C4-2B (cell line): ENCODE results near the gene RNU6-9.
A peak's percentile ranks its signal among the peaks of the same experiment; 100 is the strongest.

Source experiments
- H3K27ac ChIP-seq: fragments of 450-650 bp; 2 replicates; pipeline ENCODE4 v1.5.1; 2017
- ZFX ChIP-seq: fragments of 450-650 bp; IDR thresholded peaks from 2 replicates; pipeline ENCODE4 v1.6.1; 2017
- TF ChIP-seq, protein P1 (sequence below): fragments of 450-650 bp; conservative IDR thresholded peaks from 2 replicates; pipeline ENCODE4 v1.5.1; 2017; ENCODE audit warnings: mild to moderate bottlenecking

The RNU6-9 gene

DNA sequence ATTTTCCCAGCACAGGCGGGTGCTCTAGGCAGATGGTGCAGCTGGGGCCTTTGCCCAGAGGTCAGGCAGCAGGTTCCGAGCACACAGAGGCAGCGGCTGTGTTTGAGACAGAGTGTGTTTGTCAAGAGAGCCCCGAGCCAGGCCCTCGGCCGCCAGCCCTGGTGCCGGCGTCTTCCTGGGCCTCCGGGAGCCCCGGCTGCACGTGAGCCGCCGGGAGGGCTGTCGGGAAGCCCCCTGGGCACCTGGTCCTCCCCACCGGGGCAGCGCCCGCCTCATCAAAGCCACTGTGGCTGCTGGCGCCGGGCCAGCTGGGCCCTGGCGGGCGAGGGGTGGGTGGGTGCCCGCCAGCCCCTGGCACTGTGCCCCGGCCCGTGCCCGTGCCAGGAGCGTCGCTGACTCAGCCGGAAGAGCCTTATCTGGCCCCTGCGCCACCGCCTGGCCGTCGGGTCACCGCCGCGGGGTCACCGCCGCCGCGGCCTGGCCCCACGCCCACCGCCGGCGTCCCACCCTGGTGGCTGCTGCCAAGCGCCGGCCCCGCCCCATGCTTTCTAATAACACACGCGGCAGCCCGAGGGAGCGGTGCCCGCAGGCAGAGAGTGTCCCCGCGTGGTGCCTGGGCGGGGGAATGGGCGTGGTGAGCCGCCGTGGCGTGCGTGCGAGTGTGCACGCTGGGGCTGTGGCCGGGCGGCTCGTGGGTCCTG, 47.5 kb downstream of the RNU6-9 start:
- H3K27ac ChIP-seq, result peak overlapping the region; percentile 76
- no peak; the same call in 1 of the 2 replicates for TF ChIP-seq ZFX
- TF ChIP-seq, protein P1, sequence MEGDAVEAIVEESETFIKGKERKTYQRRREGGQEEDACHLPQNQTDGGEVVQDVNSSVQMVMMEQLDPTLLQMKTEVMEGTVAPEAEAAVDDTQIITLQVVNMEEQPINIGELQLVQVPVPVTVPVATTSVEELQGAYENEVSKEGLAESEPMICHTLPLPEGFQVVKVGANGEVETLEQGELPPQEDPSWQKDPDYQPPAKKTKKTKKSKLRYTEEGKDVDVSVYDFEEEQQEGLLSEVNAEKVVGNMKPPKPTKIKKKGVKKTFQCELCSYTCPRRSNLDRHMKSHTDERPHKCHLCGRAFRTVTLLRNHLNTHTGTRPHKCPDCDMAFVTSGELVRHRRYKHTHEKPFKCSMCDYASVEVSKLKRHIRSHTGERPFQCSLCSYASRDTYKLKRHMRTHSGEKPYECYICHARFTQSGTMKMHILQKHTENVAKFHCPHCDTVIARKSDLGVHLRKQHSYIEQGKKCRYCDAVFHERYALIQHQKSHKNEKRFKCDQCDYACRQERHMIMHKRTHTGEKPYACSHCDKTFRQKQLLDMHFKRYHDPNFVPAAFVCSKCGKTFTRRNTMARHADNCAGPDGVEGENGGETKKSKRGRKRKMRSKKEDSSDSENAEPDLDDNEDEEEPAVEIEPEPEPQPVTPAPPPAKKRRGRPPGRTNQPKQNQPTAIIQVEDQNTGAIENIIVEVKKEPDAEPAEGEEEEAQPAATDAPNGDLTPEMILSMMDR, result no peak

DNA sequence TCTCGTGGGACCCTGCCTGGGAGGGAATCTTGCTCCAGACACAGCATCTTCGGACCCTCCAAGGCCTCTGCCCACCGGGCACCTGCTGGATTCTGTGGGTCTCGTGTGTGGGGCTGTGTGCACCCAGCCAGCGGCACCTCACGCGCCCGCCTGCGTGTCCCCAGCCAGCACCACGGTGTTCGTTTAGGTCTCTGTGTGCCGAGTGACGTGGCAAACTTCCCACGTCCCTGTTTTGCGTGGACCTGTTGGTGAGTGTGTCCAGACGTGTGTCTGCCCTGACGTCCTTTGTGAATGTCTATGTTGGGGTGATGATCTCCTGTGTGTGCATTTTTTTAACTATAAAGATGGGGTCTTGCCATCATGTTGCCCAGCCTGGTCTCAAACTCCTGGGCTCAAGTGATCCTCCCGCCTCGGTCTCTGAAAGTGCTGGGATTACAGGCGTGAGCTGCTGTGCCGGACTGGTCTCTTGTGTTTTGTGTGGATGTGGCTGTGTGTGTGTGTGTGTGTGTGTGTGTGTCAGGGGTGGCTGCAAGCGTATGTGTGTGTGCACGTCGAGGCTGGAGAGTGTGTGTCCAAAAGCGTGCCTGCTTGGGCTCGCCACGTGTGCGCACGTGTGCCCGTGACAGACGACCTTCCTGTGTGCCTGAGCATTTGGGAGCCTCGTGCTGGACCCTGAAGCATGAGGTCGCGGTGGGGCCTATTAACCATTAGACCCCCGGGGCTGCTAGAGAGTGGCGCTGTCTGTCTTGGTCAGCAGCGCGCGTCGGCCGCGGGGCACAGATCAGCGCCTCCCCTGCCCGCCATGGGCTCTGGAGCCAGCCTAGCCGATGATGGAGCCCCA, 48.2 kb downstream of the RNU6-9 start:
- no peak for TF ChIP-seq ZFX
- TF ChIP-seq, protein P1, result no peak
- H3K27ac ChIP-seq, result peak overlapping the region; percentile 76

DNA sequence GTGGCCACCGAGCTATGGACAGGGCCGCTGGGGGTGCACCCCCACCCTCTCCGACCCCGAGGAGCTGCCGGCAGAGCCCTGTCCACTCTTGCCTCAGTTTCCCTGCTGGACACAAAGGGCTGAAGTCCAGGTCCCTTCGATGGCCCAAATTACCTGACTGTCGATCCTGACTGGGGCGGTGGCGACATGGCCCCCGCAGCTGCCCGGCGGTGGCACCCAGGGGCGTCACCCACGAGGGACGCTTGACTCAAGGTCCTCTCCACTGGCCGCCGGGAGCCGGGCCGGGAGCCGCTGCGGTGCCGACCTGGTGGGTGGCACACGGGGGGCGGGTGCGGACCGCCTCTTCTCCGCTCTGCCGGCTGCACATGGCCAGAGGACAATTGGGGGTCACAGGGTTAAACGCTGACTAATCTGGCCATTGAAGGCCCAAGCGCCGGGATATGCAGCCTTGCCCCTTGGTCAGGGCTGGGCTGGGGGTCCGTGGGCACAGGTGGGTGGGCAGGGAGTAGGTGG, 48.9 kb downstream of the RNU6-9 start:
- no peak overlapping the region for H3K27ac ChIP-seq

More for the DNA sequence above, 48.9 kb downstream of the RNU6-9 start:
- TF ChIP-seq, protein P1, result no peak
- no peak for TF ChIP-seq ZFX
